ENCODE data around the gene NR1D2. TPM values are rescaled to one million over a fixed set of nuclear protein-coding genes. Genes with fewer than 3 reads are reported as not detected.

NR1D2 gene
- total RNA-seq, result 70.6 and 77.5 TPM in 2 replicates

DNA sequence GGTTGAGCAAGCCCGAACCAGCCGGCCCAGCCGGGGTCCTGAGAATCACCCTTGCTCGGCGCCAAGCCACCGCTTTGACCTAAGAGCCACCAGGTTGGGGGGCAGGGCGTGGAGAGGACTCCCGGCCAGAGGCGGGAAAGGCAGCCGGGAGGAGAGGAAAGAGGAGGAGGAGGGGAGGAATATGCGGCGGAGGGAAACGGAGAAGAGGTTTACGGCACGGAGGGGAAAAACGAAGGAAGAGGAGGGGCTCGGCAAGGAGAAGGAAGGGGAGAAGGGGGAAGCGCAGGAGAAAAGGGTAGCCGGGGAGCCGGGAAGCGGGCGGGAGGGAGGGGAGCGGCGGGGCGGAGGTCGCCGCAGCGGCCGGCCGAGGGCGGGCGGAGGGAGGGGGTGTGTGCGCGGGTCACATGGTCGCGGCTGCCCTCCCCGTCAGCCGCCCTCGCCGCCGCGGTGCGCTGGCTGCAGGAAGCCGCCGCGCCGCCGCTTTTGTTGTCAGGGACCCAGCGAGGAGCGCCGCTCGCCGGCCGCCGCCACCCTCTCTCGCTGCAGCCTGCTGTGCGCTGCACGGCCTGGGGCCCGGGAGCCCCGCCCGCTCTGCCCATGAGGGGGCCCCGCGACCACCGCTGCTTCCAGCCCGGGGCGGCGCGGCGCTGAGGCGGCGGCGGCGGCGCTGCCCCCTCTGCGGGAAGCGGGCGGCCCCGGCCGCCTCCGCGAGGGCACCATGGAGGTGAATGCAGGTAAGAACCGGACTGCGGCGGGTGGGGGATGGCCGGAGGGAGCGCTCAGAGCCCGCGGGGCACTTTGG, at the start of gene NR1D2:
TSS of gene NR1D2 (plus strand) at position 426 of the 802 bp plus-strand sequence. CDS start at position 719, 293 bp downstream.
- Histone ChIP-seq H3K4me2 (ENCODE audit: insufficient read depth, low read length) (peak within 1 kb of the TSS; percentile 97), H3K4me1 (ENCODE audit: insufficient read depth, low read length) (peaks cover 23% of the 10 kb centered on the region), H3K9me3 (ENCODE audit: low read depth, low read length) (no peaks in the 10 kb centered on the region), H4K20me1 (ENCODE audit: insufficient read depth, low read length) (peaks cover 37% of the 10 kb centered on the region), H3K27me3 (ENCODE audit: insufficient read depth, low read length) (peaks cover 12% of the 10 kb centered on the region), H3K4me3 (ENCODE audit: insufficient read depth, low read length) (peak within 1 kb of the TSS; percentile 93), H3K27ac (ENCODE audit: low read depth, low read length) (peak within 1 kb of the TSS; percentile 91), H3K79me2 (ENCODE audit: insufficient read depth, low read length) (peaks cover 34% of the 10 kb centered on the region), H2AFZ (ENCODE audit: low read length) (peak within 1 kb of the TSS; percentile 86), H3K36me3 (ENCODE audit: insufficient read depth, low read length) (no peaks in the 10 kb centered on the region)
- TF ChIP-seq, protein P1, sequence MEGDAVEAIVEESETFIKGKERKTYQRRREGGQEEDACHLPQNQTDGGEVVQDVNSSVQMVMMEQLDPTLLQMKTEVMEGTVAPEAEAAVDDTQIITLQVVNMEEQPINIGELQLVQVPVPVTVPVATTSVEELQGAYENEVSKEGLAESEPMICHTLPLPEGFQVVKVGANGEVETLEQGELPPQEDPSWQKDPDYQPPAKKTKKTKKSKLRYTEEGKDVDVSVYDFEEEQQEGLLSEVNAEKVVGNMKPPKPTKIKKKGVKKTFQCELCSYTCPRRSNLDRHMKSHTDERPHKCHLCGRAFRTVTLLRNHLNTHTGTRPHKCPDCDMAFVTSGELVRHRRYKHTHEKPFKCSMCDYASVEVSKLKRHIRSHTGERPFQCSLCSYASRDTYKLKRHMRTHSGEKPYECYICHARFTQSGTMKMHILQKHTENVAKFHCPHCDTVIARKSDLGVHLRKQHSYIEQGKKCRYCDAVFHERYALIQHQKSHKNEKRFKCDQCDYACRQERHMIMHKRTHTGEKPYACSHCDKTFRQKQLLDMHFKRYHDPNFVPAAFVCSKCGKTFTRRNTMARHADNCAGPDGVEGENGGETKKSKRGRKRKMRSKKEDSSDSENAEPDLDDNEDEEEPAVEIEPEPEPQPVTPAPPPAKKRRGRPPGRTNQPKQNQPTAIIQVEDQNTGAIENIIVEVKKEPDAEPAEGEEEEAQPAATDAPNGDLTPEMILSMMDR (IDR thresholded peaks at IDR 0.05; ENCODE audit: extremely low read depth, low read depth, low read length), result no peak
- DNase-seq (ENCODE audit: insufficient read length, low spot score, missing footprints), result peak; percentile 96

DNA sequence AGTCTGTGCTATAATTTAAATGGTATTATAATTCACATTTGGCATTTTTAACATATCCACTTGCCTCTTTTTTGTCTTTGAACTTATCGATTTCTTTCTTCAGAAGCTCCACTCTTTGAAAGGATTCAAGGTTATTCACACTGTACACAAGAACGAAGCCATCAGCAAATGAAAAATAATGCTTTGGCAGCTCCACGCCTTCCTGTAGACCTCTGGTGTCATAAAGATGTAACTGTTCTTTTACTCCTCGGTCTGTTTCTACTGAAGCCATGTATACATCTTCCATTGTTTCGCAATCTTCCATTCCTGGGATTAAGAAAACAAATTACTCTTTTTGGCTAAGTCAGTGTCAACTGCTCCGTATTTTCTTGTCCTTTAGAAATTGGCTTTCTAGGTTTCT, 44.3 kb upstream of the NR1D2 start:
- no peak overlapping the region for H3K4me2 ChIP-seq (ENCODE audit: insufficient read depth, low read length)
- TF ChIP-seq, protein P1 (IDR thresholded peaks at IDR 0.05; ENCODE audit: extremely low read depth, low read depth, low read length), result no peak
- H3K4me1 ChIP-seq (ENCODE audit: insufficient read depth, low read length), result no peaks in the 10 kb centered on the region
- peaks cover 15% of the 10 kb centered on the region for H3K36me3 ChIP-seq (ENCODE audit: insufficient read depth, low read length)
- no peaks in the 10 kb centered on the region for H3K9me3 ChIP-seq (ENCODE audit: low read depth, low read length)
- no peak for DNase-seq (ENCODE audit: insufficient read length, low spot score, missing footprints)
- H3K27ac ChIP-seq (ENCODE audit: low read depth, low read length), result no peak overlapping the region
- H3K4me3 ChIP-seq (ENCODE audit: insufficient read depth, low read length), result no peak overlapping the region
- H3K79me2 ChIP-seq (ENCODE audit: insufficient read depth, low read length), result no peaks in the 10 kb centered on the region
- no peaks in the 10 kb centered on the region for H4K20me1 ChIP-seq (ENCODE audit: insufficient read depth, low read length)
- H3K27me3 ChIP-seq (ENCODE audit: insufficient read depth, low read length), result no peaks in the 10 kb centered on the region
- H2AFZ ChIP-seq (ENCODE audit: low read length), result no peak overlapping the region

GRCh38 chr3:23904545-23904944, 40.5 kb upstream of the NR1D2 start:
- Histone ChIP-seq H2AFZ (ENCODE audit: low read length) (no peak overlapping the region), H3K79me2 (ENCODE audit: insufficient read depth, low read length) (no peaks in the 10 kb centered on the region)
- DNase-seq (ENCODE audit: insufficient read length, low spot score, missing footprints), result no peak

GRCh38 chr3:23909341-23909740, 35.7 kb upstream of the NR1D2 start:
- H3K4me2 ChIP-seq (ENCODE audit: insufficient read depth, low read length), result no peak overlapping the region
- H3K4me3 ChIP-seq (ENCODE audit: insufficient read depth, low read length), result no peak overlapping the region
- no peaks in the 10 kb centered on the region for H3K4me1 ChIP-seq (ENCODE audit: insufficient read depth, low read length)
- no peaks in the 10 kb centered on the region for H3K9me3 ChIP-seq (ENCODE audit: low read depth, low read length)
- no peak overlapping the region for H3K27ac ChIP-seq (ENCODE audit: low read depth, low read length)
- peaks cover 6% of the 10 kb centered on the region for H3K79me2 ChIP-seq (ENCODE audit: insufficient read depth, low read length)
- H3K36me3 ChIP-seq (ENCODE audit: insufficient read depth, low read length), result peaks cover 8% of the 10 kb centered on the region
- no peaks in the 10 kb centered on the region for H3K27me3 ChIP-seq (ENCODE audit: insufficient read depth, low read length)
- no peak overlapping the region for H2AFZ ChIP-seq (ENCODE audit: low read length)
- H4K20me1 ChIP-seq (ENCODE audit: insufficient read depth, low read length), result no peaks in the 10 kb centered on the region
- TF ChIP-seq, protein P1 (IDR thresholded peaks at IDR 0.05; ENCODE audit: extremely low read depth, low read depth, low read length), result no peak
- DNase-seq (ENCODE audit: insufficient read length, low spot score, missing footprints), result no peak

More at GRCh38 chr3:23904545-23904944, 40.5 kb upstream of the NR1D2 start:
- Histone ChIP-seq H3K9me3 (ENCODE audit: low read depth, low read length) (no peaks in the 10 kb centered on the region), H3K36me3 (ENCODE audit: insufficient read depth, low read length) (peaks cover 7% of the 10 kb centered on the region), H3K27ac (ENCODE audit: low read depth, low read length) (no peak overlapping the region), H3K4me3 (ENCODE audit: insufficient read depth, low read length) (no peak overlapping the region), H3K4me2 (ENCODE audit: insufficient read depth, low read length) (no peak overlapping the region), H3K27me3 (ENCODE audit: insufficient read depth, low read length) (no peaks in the 10 kb centered on the region), H4K20me1 (ENCODE audit: insufficient read depth, low read length) (no peaks in the 10 kb centered on the region), H3K4me1 (ENCODE audit: insufficient read depth, low read length) (no peaks in the 10 kb centered on the region)
- TF ChIP-seq, protein P1 (IDR thresholded peaks at IDR 0.05; ENCODE audit: extremely low read depth, low read depth, low read length), result no peak
